ENCODE measurements around the gene GZMM. TPM values are rescaled to one million over a fixed set of nuclear protein-coding genes. Genes with fewer than 3 reads are reported as not detected.

The GZMM gene
- not detected in 2 replicates for total RNA-seq (2014; rRNA removed; shearing (Covaris generic); ENCODE audit: low replicate concordance)

- Histone ChIP-seq H3K9me3 (no peaks in the 10 kb centered on the region), H3K27me3 (no peaks in the 10 kb centered on the region), H3K4me3 (no peak within 1 kb of the TSS), H3K36me3 (no peaks in the 10 kb centered on the region)
- DNase-seq = no peak
These were observed at the start of gene GZMM for GRCh38 chr19:543910-544608. Gene GZMM (plus strand): TSS chr19:544053. CDS start chr19:544072, 19 bp downstream.

DNA sequence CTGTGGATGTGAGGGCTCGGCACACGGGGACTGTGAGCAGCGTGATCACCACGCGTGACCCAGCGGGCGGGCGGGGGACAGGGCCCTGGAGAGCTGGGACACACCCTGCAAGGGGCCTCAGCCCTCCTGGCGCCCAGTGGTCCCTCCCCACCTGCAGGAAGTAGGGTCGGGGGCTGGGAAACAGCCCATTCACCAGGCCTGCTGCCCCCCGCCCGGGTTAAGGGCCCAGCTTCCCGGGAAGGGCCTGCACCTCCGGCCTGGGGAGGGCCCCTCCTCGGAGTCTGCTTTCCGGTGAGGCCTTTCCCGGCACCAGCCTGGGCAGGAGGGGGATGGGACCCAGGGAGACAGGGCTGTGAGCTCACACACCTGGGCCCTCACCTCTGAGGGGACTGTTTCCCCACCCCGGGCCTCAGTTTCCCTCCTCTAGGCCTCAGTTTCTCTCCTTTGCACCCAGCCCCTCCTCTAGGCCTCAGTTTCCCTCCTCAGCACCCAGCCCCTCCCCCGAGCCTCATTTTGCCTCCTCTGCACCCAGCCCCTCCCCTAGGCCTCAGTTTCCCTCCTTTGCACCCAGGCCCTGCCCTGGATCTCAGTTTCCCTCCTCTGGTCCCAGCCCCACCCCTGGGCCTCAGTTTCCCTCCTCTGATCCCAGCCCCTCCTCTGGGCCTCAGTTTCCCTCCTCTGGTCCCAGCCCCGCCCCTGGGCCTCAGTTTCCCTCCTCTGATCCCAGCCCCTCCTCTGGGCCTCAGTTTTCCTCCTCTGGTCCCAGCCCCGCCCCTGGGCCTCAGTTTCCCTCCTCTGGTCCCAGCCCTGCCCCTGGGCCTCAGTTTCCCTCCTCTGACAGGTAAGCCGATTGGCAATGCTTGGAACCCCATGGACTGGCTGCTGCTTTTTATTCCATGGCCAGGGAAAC lies 49.4 kb upstream of the GZMM start:
- no peaks in the 10 kb centered on the region for H3K27me3 ChIP-seq
- DNase-seq = no peak
- no peaks in the 10 kb centered on the region for H3K9me3 ChIP-seq

GRCh38 chr19:495081-495401 lies 48.8 kb upstream of the GZMM start:
- Histone ChIP-seq H3K4me3 (no peak overlapping the region), H3K36me3 (no peaks in the 10 kb centered on the region), H3K9me3 (no peaks in the 10 kb centered on the region), H3K27me3 (no peaks in the 10 kb centered on the region)
- DNase-seq = no peak

More for the DNA sequence above, 49.4 kb upstream of the GZMM start:
- H3K4me3 ChIP-seq = no peak overlapping the region
- H3K36me3 ChIP-seq = no peaks in the 10 kb centered on the region

GRCh38 chr19:495402-496111 lies 48.3 kb upstream of the GZMM start:
- Histone ChIP-seq H3K9me3 (no peaks in the 10 kb centered on the region), H3K36me3 (no peaks in the 10 kb centered on the region), H3K27me3 (no peaks in the 10 kb centered on the region), H3K4me3 (no peak overlapping the region)
- peak; percentile 52 for DNase-seq

GRCh38 chr19:496112-496665 lies 47.7 kb upstream of the GZMM start, which contains the start of gene MADCAM1:
Gene MADCAM1 (plus strand): TSS chr19:496486. CDS start chr19:496500, 14 bp downstream.
- DNase-seq = no peak
- Histone ChIP-seq H3K4me3 (no peak within 1 kb of the TSS), H3K36me3 (no peaks in the 10 kb centered on the region), H3K9me3 (no peaks in the 10 kb centered on the region), H3K27me3 (no peaks in the 10 kb centered on the region)

GRCh38 chr19:496986-497385 lies 46.9 kb upstream of the GZMM start:
- no peak overlapping the region for H3K4me3 ChIP-seq
- no peak for DNase-seq
- no peaks in the 10 kb centered on the region for H3K36me3 ChIP-seq
- H3K9me3 ChIP-seq = no peaks in the 10 kb centered on the region
- no peaks in the 10 kb centered on the region for H3K27me3 ChIP-seq

GRCh38 chr19:497491-497868 lies 46.4 kb upstream of the GZMM start:
- no peak for DNase-seq
- Histone ChIP-seq H3K36me3 (no peaks in the 10 kb centered on the region), H3K4me3 (no peak overlapping the region), H3K27me3 (no peaks in the 10 kb centered on the region), H3K9me3 (no peaks in the 10 kb centered on the region)

DNA sequence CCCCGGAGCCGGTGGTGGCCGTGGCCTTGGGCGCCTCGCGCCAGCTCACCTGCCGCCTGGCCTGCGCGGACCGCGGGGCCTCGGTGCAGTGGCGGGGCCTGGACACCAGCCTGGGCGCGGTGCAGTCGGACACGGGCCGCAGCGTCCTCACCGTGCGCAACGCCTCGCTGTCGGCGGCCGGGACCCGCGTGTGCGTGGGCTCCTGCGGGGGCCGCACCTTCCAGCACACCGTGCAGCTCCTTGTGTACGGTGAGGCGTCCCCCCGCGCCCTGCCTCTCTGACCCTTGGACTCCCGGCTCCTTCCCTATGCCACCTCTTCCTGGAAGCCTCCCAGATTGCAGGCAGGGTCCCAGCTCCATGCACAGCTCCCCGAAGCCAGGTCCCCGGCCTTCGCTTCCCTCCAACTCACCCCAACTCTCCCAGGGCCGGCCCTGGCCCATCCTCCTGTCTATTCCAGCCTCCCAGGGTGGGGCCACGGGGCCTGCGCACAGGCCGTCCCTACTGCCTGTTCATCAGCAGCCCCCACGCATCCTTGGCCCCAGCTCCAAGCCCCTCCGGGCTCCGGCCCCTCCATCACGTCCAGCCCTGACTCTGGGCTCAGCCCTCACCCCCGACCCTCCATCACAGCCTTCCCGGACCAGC lies 45.9 kb upstream of the GZMM start:
- Histone ChIP-seq H3K27me3 (no peaks in the 10 kb centered on the region), H3K4me3 (no peak overlapping the region), H3K9me3 (no peaks in the 10 kb centered on the region), H3K36me3 (no peaks in the 10 kb centered on the region)
- DNase-seq = no peak

GRCh38 chr19:498511-498891 lies 45.4 kb upstream of the GZMM start:
- no peaks in the 10 kb centered on the region for H3K27me3 ChIP-seq
- H3K9me3 ChIP-seq = no peaks in the 10 kb centered on the region
- no peak for DNase-seq
- no peak overlapping the region for H3K4me3 ChIP-seq
- H3K36me3 ChIP-seq = no peaks in the 10 kb centered on the region

DNA sequence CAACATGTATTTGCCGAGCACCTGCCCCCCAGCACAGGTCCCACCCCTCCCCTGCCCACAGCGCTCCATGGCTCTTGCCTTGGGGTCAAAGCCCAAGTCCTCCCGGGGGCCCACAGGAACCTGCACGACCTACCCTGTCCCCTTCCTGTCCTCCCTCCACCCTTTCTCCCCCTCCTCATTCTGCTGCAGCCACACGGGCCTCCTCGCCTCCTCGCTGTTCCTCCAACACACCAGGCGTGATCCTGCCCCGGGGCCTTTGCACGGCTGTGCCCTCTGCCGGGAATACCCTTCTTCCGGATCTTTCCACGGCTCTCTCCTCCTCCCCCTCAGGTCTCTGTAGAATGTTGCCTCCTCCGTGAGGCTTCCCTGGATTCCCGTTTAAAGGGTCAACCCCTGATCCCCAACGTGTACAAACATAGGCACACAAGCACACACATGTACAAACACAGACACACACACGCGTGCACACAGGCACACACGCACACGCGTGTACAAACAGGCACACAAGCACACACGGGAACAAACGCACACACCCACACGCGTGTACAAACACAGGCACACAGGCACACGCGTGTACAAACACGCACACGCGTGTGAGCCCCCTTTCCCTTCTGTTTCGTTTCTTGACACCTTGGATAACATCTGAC lies 44.8 kb upstream of the GZMM start:
- DNase-seq = no peak
- H3K4me3 ChIP-seq = no peak overlapping the region
- no peaks in the 10 kb centered on the region for H3K9me3 ChIP-seq
- H3K36me3 ChIP-seq = no peaks in the 10 kb centered on the region
- no peaks in the 10 kb centered on the region for H3K27me3 ChIP-seq

- no peak for DNase-seq
- no peaks in the 10 kb centered on the region for H3K36me3 ChIP-seq
- H3K4me3 ChIP-seq = no peak overlapping the region
- no peaks in the 10 kb centered on the region for H3K27me3 ChIP-seq
- H3K9me3 ChIP-seq = no peaks in the 10 kb centered on the region
These were observed 42.2 kb upstream of the GZMM start for GRCh38 chr19:501646-502045.

DNA sequence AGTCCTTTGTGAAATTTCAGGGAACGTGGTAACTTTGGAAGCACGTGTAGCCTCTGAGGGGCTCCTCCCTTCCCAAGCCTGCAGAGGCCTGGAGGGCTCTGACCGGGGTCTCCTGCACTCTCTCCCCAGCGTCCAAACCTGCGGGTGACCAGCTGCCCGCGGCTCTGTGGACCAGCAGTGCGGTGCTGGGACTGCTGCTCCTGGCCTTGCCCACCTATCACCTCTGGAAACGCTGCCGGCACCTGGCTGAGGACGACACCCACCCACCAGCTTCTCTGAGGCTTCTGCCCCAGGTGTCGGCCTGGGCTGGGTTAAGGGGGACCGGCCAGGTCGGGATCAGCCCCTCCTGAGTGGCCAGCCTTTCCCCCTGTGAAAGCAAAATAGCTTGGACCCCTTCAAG lies 39.2 kb upstream of the GZMM start:
- no peak for DNase-seq
- Histone ChIP-seq H3K9me3 (no peaks in the 10 kb centered on the region), H3K36me3 (no peaks in the 10 kb centered on the region), H3K27me3 (no peaks in the 10 kb centered on the region), H3K4me3 (no peak overlapping the region)

DNA sequence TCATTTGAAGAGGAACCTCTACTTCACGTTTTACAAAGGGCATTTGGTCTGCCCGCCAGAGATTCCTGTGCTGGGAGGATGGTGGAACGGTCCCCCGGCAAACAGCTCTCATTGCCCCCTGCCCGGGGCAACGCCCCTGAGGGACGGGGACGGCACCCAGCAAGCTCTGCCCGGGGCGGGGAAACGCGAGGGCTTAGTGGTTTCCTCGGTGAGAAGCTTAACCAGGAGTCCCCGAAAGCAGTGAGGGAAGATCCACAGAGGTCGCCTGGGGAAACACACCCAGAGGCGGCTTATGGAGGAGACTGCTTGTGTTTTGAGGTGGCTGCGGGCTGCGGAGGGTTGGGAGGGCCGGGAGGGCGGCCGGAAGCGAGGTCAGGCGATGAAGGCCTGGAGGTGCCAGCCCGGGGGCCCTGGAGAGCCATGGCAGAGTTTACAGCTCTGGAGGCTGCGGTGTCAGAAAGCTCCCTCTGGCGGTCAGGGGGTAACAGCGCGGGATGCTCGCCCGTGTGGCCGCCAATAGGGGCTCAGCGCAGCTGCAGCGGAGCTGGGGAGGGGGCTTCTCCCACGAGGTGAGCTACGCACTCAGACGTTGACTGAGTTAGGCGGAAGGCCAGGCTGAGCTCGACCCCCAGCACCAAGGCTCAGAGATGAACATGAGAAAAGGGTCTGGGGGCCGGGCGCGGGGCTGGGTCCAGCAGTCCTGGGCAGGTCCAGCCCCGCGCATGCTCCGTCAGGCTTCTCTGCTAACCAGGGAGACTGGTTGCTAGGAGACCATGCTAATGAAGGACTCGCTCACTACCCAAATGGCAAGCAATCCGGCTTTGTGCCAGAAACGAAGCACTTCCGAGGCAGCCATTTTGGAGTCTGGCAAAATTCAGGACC lies 37.2 kb upstream of the GZMM start:
- peak; percentile 94 for DNase-seq
- Histone ChIP-seq H3K9me3 (no peaks in the 10 kb centered on the region), H3K27me3 (no peaks in the 10 kb centered on the region), H3K36me3 (no peaks in the 10 kb centered on the region), H3K4me3 (peak overlapping the region; percentile 97)

- Histone ChIP-seq H3K4me3 (peak within 1 kb of the TSS; percentile 97), H3K36me3 (no peaks in the 10 kb centered on the region), H3K27me3 (no peaks in the 10 kb centered on the region), H3K9me3 (no peaks in the 10 kb centered on the region)
- DNase-seq = peak; percentile 80
These were observed 36.3 kb upstream of the GZMM start, which contains the start of gene TPGS1 for GRCh38 chr19:507286-508203. Gene TPGS1 (plus strand): TSS chr19:507497. CDS start chr19:507507, 10 bp downstream.
